HCT116 (cell line): ENCODE results near the gene TNPO2. TPM values are rescaled to one million over a fixed set of nuclear protein-coding genes. Genes with fewer than 3 reads are reported as not detected.
"Not testable (repeated sequence)": the region's sequence is repeated elsewhere in the genome, so short reads cannot be mapped to it uniquely, and the experiment has no call there.

Experiments used
- ATAC-seq: fragments of 200-7000 bp; cut with Tn5 transposase; 2 replicates; pipeline ENCODE4 v1.9.1; 2020; ENCODE audit warnings: mild to moderate bottlenecking, moderate library complexity
- BruUV-seq: library from RNA; stranded (reverse); fragments of 400-500 nt; replicated peaks from 2 replicates; lab custom pipeline; 2021; lab: Mats Ljungman, UMichigan
- CTCF ChIA-PET: fragments of 300-600 bp; sonication (Branson Sonifier 250); formaldehyde crosslinking; loops from one replicate; lab custom pipeline; 2021; ENCODE audit warnings: antibody characterized with exemption; lab: Charles Lee
- POLR2A ChIA-PET: fragments of 300-600, 350-600 bp; sonication (Branson Sonifier 250); formaldehyde crosslinking; loops from one replicate; lab custom pipeline; 2021; ENCODE audit warnings: antibody characterized with exemption; lab: Charles Lee
- RAD21 ChIA-PET, 2 experiments: fragments of 300-600 bp; sonication (Branson Sonifier 250); formaldehyde crosslinking; loops; one replicate each; lab custom pipeline; 2023; ENCODE audit warnings: low total read pairs in 2 of 2; ENCODE audit not compliant: uncharacterized antibody in 2 of 2, unreplicated experiment in 2 of 2, low non-redundant PET in 1 of 2; lab: Charles Lee
- DNase-seq: peaks from one replicate; pipeline ENCODE4 v3.0.0-alpha.2; 2010; ENCODE audit warnings: low read depth, low spot score
- H2AFZ ChIP-seq: fragments of 200-600 bp; shearing (Covaris generic), sonication (generic); 2 replicates; pipeline ENCODE4 v1.6.1; 2017; ENCODE audit warnings: low read depth, mixed run types, mixed read lengths, antibody characterized with exemption, low read length; ENCODE audit not compliant: poor library complexity, severe bottlenecking
- H3K27ac ChIP-seq: 2 replicates; pipeline ENCODE4 v1.5.1; 2012; ENCODE audit warnings: low read depth, low read length
- H3K27me3 ChIP-seq: fragments of 200-600 bp; sonication (generic); 2 replicates; pipeline ENCODE4 v1.6.1; 2016; ENCODE audit warnings: mixed run types, low read length, mixed read lengths; ENCODE audit not compliant: insufficient read depth
- H3K36me3 ChIP-seq, 2 experiments: fragments of 200-500 bp in 1 of 2; fragments of 200-600 bp in 1 of 2; sonication (Bioruptor generic) in 1 of 2; sonication (generic) in 1 of 2; 2 replicates each; pipeline versions ENCODE4 v1.5.1 to v1.6.1; 2014 to 2016; ENCODE audit warnings: low read length in 2 of 2, inconsistent platforms in 1 of 2, mixed read lengths in 1 of 2, mixed run types in 1 of 2; ENCODE audit not compliant: insufficient read depth in 2 of 2, control insufficient read depth in 1 of 2
- H3K4me1 ChIP-seq, 2 experiments: fragments of 200-600 bp in 1 of 2; sonication (generic) in 1 of 2; 2 replicates each; pipeline versions ENCODE4 v1.5.1 to v1.6.1; 2012 to 2017; ENCODE audit warnings: low read length in 2 of 2, inconsistent platforms in 1 of 2, mild to moderate bottlenecking in 1 of 2, mixed read lengths in 1 of 2, mixed run types in 1 of 2, moderate library complexity in 1 of 2; ENCODE audit not compliant: insufficient read depth in 2 of 2, control insufficient read depth in 1 of 2
- H3K4me2 ChIP-seq: fragments of 200-600 bp; sonication (generic); 2 replicates; pipeline ENCODE4 v1.6.1; 2017; ENCODE audit warnings: mixed run types, low read length, mixed read lengths
- H3K4me3 ChIP-seq, 2 experiments: fragments of 200-600 bp in 1 of 2; sonication (generic) in 1 of 2; replicated peaks in 1 of 2; 2 replicates each; pipeline ENCODE4 v1.5.1; 2011 to 2016; ENCODE audit warnings: low read length in 2 of 2, control low read depth in 1 of 2, low read depth in 1 of 2, mild to moderate bottlenecking in 1 of 2, mixed read lengths in 1 of 2, mixed run types in 1 of 2
- H3K79me2 ChIP-seq: fragments of 200-600 bp; sonication (generic); 2 replicates; pipeline ENCODE4 v1.6.1; 2017; ENCODE audit warnings: mild to moderate bottlenecking, mixed run types, low read length, moderate library complexity, mixed read lengths; ENCODE audit not compliant: insufficient read depth
- H3K9ac ChIP-seq: fragments of 200-600 bp; sonication (generic); 2 replicates; pipeline ENCODE4 v1.6.1; 2016; ENCODE audit warnings: low read length, mixed read lengths
- H3K9me2 ChIP-seq: fragments of 200-600 bp; sonication (generic), shearing (Covaris generic); 2 replicates; pipeline ENCODE4 v1.6.1; 2017; ENCODE audit warnings: mixed run types, mild to moderate bottlenecking, moderate library complexity; ENCODE audit not compliant: insufficient read depth
- H3K9me3 ChIP-seq, 2 experiments: fragments of 200-500 bp in 1 of 2; fragments of 200-600 bp in 1 of 2; sonication (Bioruptor generic) in 1 of 2; sonication (generic) in 1 of 2; 2 replicates each; pipeline ENCODE4 v1.6.1; 2014 to 2017; ENCODE audit warnings: low read length in 2 of 2, mixed read lengths in 2 of 2, inconsistent platforms in 1 of 2, low read depth in 1 of 2, mild to moderate bottlenecking in 1 of 2, mixed run types in 1 of 2, moderate library complexity in 1 of 2; ENCODE audit not compliant: control insufficient read depth in 1 of 2, insufficient read depth in 1 of 2
- H4K20me1 ChIP-seq: fragments of 200-600 bp; sonication (generic), shearing (Covaris generic); 2 replicates; pipeline ENCODE4 v1.6.1; 2017; ENCODE audit warnings: mixed run types, mild to moderate bottlenecking, moderate library complexity; ENCODE audit not compliant: insufficient read depth
- CEBPB ChIP-seq: IDR thresholded peaks from 2 replicates; pipeline ENCODE4 v1.6.1; 2012; ENCODE audit warnings: low read depth
- EGR1 ChIP-seq: IDR thresholded peaks from 2 replicates; pipeline ENCODE4 v1.6.1; 2012; ENCODE audit warnings: low read depth
- ELF1 ChIP-seq: IDR thresholded peaks from 2 replicates; pipeline ENCODE4 v1.6.1; 2012; ENCODE audit warnings: low read depth, borderline replicate concordance
- FOSL1 ChIP-seq: IDR thresholded peaks from 2 replicates; pipeline ENCODE4 v1.6.1; 2012; ENCODE audit warnings: low read depth
- JUND ChIP-seq: IDR thresholded peaks from 2 replicates; pipeline ENCODE4 v1.6.1; 2012
- POLR2A ChIP-seq: IDR thresholded peaks from 2 replicates; pipeline ENCODE4 v1.7.0; 2011; ENCODE audit warnings: borderline replicate concordance; ENCODE audit not compliant: insufficient read depth, insufficient read length; ENCODE audit errors: extremely low read depth
- SRF ChIP-seq: IDR thresholded peaks from 2 replicates; pipeline ENCODE4 v1.6.1; 2012; ENCODE audit warnings: low read depth
- intact Hi-C: fragments of 100-400 bp; cut with micrococcal nuclease; formaldehyde crosslinking; loops from 2 replicates; pipeline ENCODE4 v1.10.0; 2022
- total RNA-seq: library from RNA; stranded (reverse); gene quantifications from one replicate; pipeline ENCODE4 v1.2.1, GENCODE V29; 2021; ENCODE audit not compliant: unreplicated experiment
- TF ChIP-seq, protein P1 (sequence below): IDR thresholded peaks from 2 replicates; pipeline ENCODE4 v1.6.1; 2012; ENCODE audit warnings: low read depth
- TF ChIP-seq, protein P2 (sequence below): IDR thresholded peaks from 2 replicates; pipeline ENCODE4 v1.6.1; 2012

The TNPO2 gene
- total RNA-seq, 1 experiment from 2014 or later = 81.8 TPM

DNA sequence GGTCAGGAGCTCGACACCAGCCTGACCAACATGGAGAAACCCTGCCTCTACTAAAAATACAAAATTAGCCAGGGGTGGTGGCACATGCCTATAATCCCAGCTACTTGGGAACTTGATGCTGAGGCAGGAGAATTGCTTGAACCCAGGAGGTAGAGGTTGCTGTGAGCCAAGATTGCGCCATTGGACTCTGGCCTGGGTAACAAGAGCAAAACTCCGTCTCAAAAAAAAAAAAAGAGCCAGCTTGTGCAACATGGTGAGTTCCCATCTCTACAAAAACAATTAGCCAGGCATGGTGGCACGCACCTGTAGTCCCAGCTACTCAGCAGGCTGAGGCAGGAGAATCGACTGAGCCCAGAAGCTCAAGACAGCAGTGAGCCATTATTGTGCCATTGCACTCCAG lies 45.7 kb downstream of the TNPO2 start:
- CTCF ChIA-PET = interaction anchor here (0.7 kb wide), 1 partner anchor 629 kb away, joined by 3 read pairs; no protein-coding TSS in a partner anchor
- intact Hi-C loops, H3K9ac ChIP-seq, RAD21 ChIA-PET, H3K4me3 ChIP-seq, H3K9me2 ChIP-seq, H2AFZ ChIP-seq, BruUV-seq, ATAC-seq, H3K9me3 ChIP-seq, H3K4me2 ChIP-seq, H3K27me3 ChIP-seq, H3K27ac ChIP-seq, H4K20me1 ChIP-seq, DNase-seq: not testable (repeated sequence)
- peaks cover 30% of the 10 kb centered on the region for H3K79me2 ChIP-seq
- POLR2A ChIA-PET = interaction anchor here (0.7 kb wide), 1 partner anchor 44 kb away, joined by 4 read pairs; no protein-coding TSS in a partner anchor
- peaks cover 24 to 47% of the 10 kb centered on the region in 2 experiments; a peak in 3 of 4 replicates for H3K36me3 ChIP-seq
- peaks cover 9 to 22% of the 10 kb centered on the region in 2 experiments; a peak in 3 of 4 replicates for H3K4me1 ChIP-seq

DNA sequence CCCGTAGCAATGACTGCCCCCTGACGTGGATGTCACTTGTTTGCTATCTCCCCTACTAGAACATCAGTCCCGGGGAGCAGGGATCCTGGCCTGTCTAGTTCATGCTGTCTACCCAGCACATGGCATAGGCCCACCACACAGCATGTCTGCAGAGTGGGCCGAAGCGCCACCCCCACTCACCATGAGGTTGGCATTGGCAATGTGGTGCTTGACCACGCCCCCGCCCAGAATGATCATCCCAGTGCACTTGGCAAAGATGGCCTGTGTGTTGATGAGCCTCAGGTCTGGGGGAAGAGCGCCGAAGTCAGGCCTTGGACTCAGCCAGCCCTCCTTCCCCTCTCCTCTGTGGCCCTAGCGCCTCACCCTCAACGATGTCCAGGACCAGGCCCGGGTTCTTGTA lies 46.8 kb downstream of the TNPO2 start:
- H3K4me2 ChIP-seq = no peak overlapping the region
- no peak overlapping the region for H2AFZ ChIP-seq
- H3K79me2 ChIP-seq = peaks cover 30% of the 10 kb centered on the region
- H3K27ac ChIP-seq = no peak overlapping the region
- intact Hi-C loops = loop anchor here (2.0 kb wide), 1 partner anchor 120 kb away; no protein-coding TSS in a partner anchor
- ATAC-seq (no peak), DNase-seq (no peak)
- POLR2A ChIA-PET = no interaction called here
- no peaks in the 10 kb centered on the region for H4K20me1 ChIP-seq
- no peaks in the 10 kb centered on the region for H3K9me2 ChIP-seq
- peaks cover 5 to 13% of the 10 kb centered on the region in 2 experiments; a peak in 3 of 4 replicates for H3K4me1 ChIP-seq
- H3K4me3 ChIP-seq = no peak overlapping the region
- no peak overlapping the region for H3K9ac ChIP-seq
- no peak for TF ChIP-seq FOSL1
- no peak for TF ChIP-seq JUND
- TF ChIP-seq, protein P1, sequence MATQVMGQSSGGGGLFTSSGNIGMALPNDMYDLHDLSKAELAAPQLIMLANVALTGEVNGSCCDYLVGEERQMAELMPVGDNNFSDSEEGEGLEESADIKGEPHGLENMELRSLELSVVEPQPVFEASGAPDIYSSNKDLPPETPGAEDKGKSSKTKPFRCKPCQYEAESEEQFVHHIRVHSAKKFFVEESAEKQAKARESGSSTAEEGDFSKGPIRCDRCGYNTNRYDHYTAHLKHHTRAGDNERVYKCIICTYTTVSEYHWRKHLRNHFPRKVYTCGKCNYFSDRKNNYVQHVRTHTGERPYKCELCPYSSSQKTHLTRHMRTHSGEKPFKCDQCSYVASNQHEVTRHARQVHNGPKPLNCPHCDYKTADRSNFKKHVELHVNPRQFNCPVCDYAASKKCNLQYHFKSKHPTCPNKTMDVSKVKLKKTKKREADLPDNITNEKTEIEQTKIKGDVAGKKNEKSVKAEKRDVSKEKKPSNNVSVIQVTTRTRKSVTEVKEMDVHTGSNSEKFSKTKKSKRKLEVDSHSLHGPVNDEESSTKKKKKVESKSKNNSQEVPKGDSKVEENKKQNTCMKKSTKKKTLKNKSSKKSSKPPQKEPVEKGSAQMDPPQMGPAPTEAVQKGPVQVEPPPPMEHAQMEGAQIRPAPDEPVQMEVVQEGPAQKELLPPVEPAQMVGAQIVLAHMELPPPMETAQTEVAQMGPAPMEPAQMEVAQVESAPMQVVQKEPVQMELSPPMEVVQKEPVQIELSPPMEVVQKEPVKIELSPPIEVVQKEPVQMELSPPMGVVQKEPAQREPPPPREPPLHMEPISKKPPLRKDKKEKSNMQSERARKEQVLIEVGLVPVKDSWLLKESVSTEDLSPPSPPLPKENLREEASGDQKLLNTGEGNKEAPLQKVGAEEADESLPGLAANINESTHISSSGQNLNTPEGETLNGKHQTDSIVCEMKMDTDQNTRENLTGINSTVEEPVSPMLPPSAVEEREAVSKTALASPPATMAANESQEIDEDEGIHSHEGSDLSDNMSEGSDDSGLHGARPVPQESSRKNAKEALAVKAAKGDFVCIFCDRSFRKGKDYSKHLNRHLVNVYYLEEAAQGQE = no peak
- TF ChIP-seq CEBPB = no peak
- no peak for TF ChIP-seq SRF
- no peak for TF ChIP-seq ELF1
- no peak for TF ChIP-seq EGR1
- TF ChIP-seq POLR2A = no peak
- TF ChIP-seq, protein P2, sequence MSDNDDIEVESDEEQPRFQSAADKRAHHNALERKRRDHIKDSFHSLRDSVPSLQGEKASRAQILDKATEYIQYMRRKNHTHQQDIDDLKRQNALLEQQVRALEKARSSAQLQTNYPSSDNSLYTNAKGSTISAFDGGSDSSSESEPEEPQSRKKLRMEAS = no peak
- BruUV-seq = no TSS peak
- no peaks in the 10 kb centered on the region for H3K9me3 ChIP-seq
- CTCF ChIA-PET = interaction anchor here (1.0 to 1.7 kb wide), 3 partner anchors 13 to 119 kb away, joined by 4 to 7 read pairs (median 4); no protein-coding TSS in a partner anchor
- H3K27me3 ChIP-seq = no peaks in the 10 kb centered on the region
- RAD21 ChIA-PET = no interaction called here
- peaks cover 25 to 55% of the 10 kb centered on the region in 2 experiments; a peak in 3 of 4 replicates for H3K36me3 ChIP-seq
